Right ventricle myocardium superior (tissue), 1 donor: ENCODE results near the gene ESRRA. TPM values are rescaled to one million over a fixed set of nuclear protein-coding genes. Genes with fewer than 3 reads are reported as not detected.

Experiments used
- ATAC-seq: fragments of 200-7000 bp; cut with Tn5 transposase; one replicate; pipeline ENCODE4 v1.9.1; 2020; ENCODE audit warnings: mild to moderate bottlenecking; ENCODE audit not compliant: poor library complexity
- DNase-seq: peaks from one replicate; pipeline ENCODE4 v3.0.0-alpha.2; 2020
- intact Hi-C: fragments of 100-400 bp; cut with DNase I; formaldehyde crosslinking; loops from one replicate; pipeline ENCODE4 v1.11.2; 2022
- total RNA-seq: library from RNA; stranded (reverse); fragmentation: NEBNext Ultra II Directional; extraction: Animal tissue kit (Norgen Biotek cat#: 25700); gene quantifications from one replicate; pipeline ENCODE4 v1.2.1, GENCODE V29; 2021
- donor health status: DM: no; HTN: yes; CAD: no; lungs with severe emphysema.

ESRRA gene
- total RNA-seq, 1 donor from 2014 or later: 241 TPM

GRCh38 chr11:64289002-64289564, 16.2 kb upstream of the ESRRA start:
- DNase-seq (no peak), ATAC-seq (no peak)
- intact Hi-C loops: no loop called here

GRCh38 chr11:64290352-64291261, 14.7 kb upstream of the ESRRA start:
- ATAC-seq (no peak), DNase-seq (no peak)
- intact Hi-C loops: no loop called here

GRCh38 chr11:64291262-64291751, 14.0 kb upstream of the ESRRA start, which contains the start of gene KCNK4:
Gene KCNK4, plus strand, starts transcription at chr11:64291302. Its CDS starts 1,717 bp downstream, at chr11:64293019.
- intact Hi-C loops: no loop called here
- ATAC-seq: no peak
- DNase-seq: no peak

- DNase-seq (no peak), ATAC-seq (peak; percentile 19)
- intact Hi-C loops: no loop called here
Measured at GRCh38 chr11:64291752-64292459, 13.4 kb upstream of the ESRRA start.

- ATAC-seq (no peak), DNase-seq (no peak)
- intact Hi-C loops: no loop called here
Measured at GRCh38 chr11:64292460-64293254, 12.7 kb upstream of the ESRRA start.

GRCh38 chr11:64294774-64295173, 10.6 kb upstream of the ESRRA start:
- ATAC-seq (no peak), DNase-seq (no peak)
- intact Hi-C loops: no loop called here

- DNase-seq (no peak), ATAC-seq (no peak)
- intact Hi-C loops: no loop called here
Measured at GRCh38 chr11:64295760-64296159, 9.6 kb upstream of the ESRRA start.

GRCh38 chr11:64296236-64296635, 9.1 kb upstream of the ESRRA start:
- DNase-seq (no peak), ATAC-seq (no peak)
- intact Hi-C loops: no loop called here

- DNase-seq (no peak), ATAC-seq (no peak)
- intact Hi-C loops: no loop called here
Measured at GRCh38 chr11:64296830-64297698, 8.3 kb upstream of the ESRRA start.

GRCh38 chr11:64297699-64298358, 7.5 kb upstream of the ESRRA start:
- ATAC-seq: no peak
- intact Hi-C loops: no loop called here
- DNase-seq: no peak

- DNase-seq: peak; percentile 81
- ATAC-seq: peak; percentile 75
- intact Hi-C loops: no loop called here
Measured at GRCh38 chr11:64298966-64299846, 6.1 kb upstream of the ESRRA start.

- ATAC-seq: no peak
- DNase-seq: no peak
Measured at GRCh38 chr11:64299847-64300648, 5.3 kb upstream of the ESRRA start, which contains the start of gene CATSPERZ. Gene CATSPERZ, plus strand, starts transcription at chr11:64300358. Its CDS starts 53 bp downstream, at chr11:64300411.

GRCh38 chr11:64303109-64304031, 2.0 kb upstream of the ESRRA start:
- ATAC-seq (no peak), DNase-seq (no peak)
- intact Hi-C loops: loop anchor here (5.0 kb wide), 1 partner anchor 101 kb away; no protein-coding TSS in a partner anchor

More at GRCh38 chr11:64299847-64300648, 5.3 kb upstream of the ESRRA start, which contains the start of gene CATSPERZ:
- intact Hi-C loops: loop anchor here (5.0 kb wide), 1 partner anchor 98 kb away; no protein-coding TSS in a partner anchor

GRCh38 chr11:64304032-64304315, 1.4 kb upstream of the ESRRA start:
- ATAC-seq (no peak), DNase-seq (no peak)
- intact Hi-C loops: loop anchor here (5.0 kb wide), 1 partner anchor 102 kb away; no protein-coding TSS in a partner anchor
